ENCODE data around the gene IGSF9. TPM values are rescaled to one million over a fixed set of nuclear protein-coding genes. Genes with fewer than 3 reads are reported as not detected.

IGSF9 gene
- total RNA-seq, 2 experiments from 2014 or later: not detected

DNA sequence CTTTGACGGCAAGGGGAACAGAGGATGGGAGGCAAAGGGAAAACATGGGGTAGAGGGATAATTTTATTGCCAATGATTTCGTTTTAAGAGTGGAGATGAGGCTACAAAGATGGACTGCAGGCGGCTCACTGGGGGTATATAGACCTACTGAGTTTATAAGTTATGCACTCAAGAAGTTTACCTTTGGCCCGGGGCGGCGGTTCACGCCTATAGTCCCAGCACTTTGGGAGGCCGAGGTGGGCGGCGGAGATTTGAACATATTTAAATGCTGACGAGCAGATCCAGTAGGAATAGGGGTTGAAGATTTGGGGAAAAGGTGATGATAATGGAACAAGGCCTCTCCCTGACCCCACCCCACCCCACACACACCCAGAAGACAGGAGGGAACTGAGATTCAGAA is 16.8 kb upstream of the IGSF9 start:
- H3K27me3 Mint-ChIP-seq: peaks cover 36% of the 10 kb centered on the region
- peak overlapping the region; percentile 9 for H3K27ac Mint-ChIP-seq
- H3K4me1 Mint-ChIP-seq: no peaks in the 10 kb centered on the region
- H3K4me3 Mint-ChIP-seq: no peak overlapping the region
- H3K9me3 Mint-ChIP-seq: no peaks in the 10 kb centered on the region
- no peaks in the 10 kb centered on the region for H3K36me3 Mint-ChIP-seq
- no peak for DNase-seq
- no peak for ATAC-seq (ENCODE audit: low read depth)
- POLR2A ChIA-PET: no interaction called here

DNA sequence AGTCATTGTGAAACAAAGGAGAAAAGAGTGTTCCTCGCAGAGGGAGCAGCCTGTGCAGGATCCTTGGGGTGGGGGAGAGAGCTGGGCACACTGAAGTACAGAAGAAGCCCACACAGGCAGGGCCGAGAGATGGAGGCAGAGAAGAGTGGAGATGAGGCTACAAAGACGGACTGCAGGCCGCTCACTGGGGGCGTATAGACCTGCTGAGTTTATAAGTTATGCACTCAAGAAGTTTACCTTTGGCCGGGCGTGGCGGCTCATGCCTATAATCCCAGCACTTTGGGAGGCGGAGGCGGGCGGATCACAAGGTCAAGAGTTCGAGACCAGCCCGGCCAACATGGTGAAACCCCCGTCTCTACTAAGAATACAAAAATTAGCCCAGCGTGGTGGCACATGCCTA is 16.2 kb upstream of the IGSF9 start:
- H3K27me3 Mint-ChIP-seq: peaks cover 34% of the 10 kb centered on the region
- ATAC-seq (ENCODE audit: low read depth): no peak
- H3K27ac Mint-ChIP-seq: no peak overlapping the region
- no peaks in the 10 kb centered on the region for H3K36me3 Mint-ChIP-seq
- H3K4me3 Mint-ChIP-seq: no peak overlapping the region
- POLR2A ChIA-PET: no interaction called here
- H3K4me1 Mint-ChIP-seq: no peaks in the 10 kb centered on the region
- no peaks in the 10 kb centered on the region for H3K9me3 Mint-ChIP-seq
- DNase-seq: no peak

DNA sequence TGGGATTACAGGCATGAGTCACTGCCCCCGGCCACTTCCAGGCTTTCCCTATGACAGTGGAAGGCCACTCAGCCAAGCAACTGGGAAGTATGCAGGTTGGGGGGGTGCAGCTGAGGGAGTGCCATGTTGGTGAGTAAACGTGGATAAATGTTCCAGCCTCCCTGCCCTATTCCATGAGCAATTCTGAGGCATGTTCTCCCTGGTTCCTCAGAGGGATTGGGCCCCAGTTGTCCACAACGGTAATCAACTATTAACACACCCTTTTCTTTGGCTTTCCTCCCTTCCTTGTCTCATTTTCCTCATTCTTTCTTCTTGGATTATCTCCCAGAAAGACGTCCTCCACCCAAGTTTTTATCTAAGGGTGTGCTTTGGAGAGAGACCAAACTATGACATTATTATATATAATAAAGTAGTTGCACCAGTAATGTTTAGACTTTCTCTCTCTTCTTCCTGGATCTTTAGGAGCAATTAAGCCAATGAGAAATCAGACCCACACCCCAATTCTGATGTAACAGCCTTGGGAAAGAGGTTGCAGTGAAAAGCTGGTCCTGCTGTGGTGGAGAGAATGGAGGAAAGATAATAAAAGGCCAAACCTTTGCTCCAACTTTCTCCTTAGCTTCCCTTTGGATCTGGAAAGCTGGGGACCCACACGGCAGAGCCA is 15.4 kb upstream of the IGSF9 start:
- Mint-ChIP-seq H3K36me3 (no peaks in the 10 kb centered on the region), H3K27me3 (peaks cover 30% of the 10 kb centered on the region), H3K4me3 (no peak overlapping the region), H3K27ac (no peak overlapping the region), H3K4me1 (no peaks in the 10 kb centered on the region), H3K9me3 (no peaks in the 10 kb centered on the region)
- POLR2A ChIA-PET: no interaction called here
- DNase-seq (no peak), ATAC-seq (ENCODE audit: low read depth) (no peak)

DNA sequence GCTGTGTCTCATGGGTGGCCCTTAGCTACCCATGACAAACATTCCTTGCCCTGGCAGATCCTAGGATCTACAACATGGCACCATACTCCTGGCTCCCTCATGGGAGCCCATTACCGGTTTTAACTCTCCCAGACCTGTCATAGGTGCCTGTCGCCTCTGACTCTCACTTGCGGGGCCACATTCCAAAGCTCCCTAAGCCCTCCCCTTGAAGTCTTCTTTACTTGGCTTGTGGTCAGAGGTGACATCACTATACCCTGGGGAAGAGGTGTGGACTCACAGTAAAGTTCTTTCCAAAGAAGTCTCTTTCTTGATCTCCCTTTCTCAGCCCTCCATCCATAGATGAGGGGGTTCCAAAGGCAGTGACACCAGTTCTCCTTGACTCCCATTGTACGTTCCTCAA is 14.0 kb upstream of the IGSF9 start:
- H3K4me1 Mint-ChIP-seq: no peaks in the 10 kb centered on the region
- H3K4me3 Mint-ChIP-seq: no peak overlapping the region
- no peaks in the 10 kb centered on the region for H3K36me3 Mint-ChIP-seq
- H3K9me3 Mint-ChIP-seq: no peaks in the 10 kb centered on the region
- POLR2A ChIA-PET: no interaction called here
- H3K27me3 Mint-ChIP-seq: peaks cover 27% of the 10 kb centered on the region
- no peak overlapping the region for H3K27ac Mint-ChIP-seq
- ATAC-seq (ENCODE audit: low read depth) (no peak), DNase-seq (no peak)

DNA sequence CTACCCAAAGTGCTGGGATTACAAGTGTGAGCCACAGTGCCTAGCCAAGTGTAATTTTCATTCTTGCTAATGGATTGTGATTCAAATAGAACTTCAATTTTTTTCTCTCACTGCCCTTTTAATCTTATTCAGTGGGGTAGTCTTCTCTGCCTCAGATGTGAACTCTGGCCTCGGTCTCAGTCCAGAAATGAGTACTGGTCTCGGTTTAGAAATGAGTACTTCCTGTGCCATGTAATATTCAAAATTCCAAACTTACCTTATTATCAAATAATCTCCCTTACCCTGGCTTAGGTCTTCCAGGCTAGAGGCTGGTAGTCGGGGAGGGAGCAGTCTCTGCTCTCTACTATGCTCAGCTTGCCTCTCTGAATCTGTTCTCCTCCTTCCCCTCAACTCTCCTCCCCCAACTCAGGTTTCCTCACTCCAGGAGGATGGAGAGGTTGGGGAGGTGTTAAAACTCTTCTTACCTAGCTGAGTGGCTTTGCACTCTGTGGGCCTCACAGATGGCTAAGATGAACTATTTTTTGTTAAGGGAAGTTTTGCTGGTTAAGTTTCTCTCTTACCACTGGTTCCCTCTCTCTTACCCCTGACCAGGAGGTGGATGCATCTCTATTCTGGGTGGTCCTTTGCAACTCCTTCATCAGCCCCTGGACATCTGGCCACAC is 13.4 kb upstream of the IGSF9 start:
- Mint-ChIP-seq H3K27me3 (peaks cover 26% of the 10 kb centered on the region), H3K36me3 (no peaks in the 10 kb centered on the region), H3K4me1 (no peaks in the 10 kb centered on the region), H3K9me3 (no peaks in the 10 kb centered on the region), H3K4me3 (no peak overlapping the region), H3K27ac (no peak overlapping the region)
- POLR2A ChIA-PET: no interaction called here
- DNase-seq (no peak), ATAC-seq (ENCODE audit: low read depth) (no peak)

DNA sequence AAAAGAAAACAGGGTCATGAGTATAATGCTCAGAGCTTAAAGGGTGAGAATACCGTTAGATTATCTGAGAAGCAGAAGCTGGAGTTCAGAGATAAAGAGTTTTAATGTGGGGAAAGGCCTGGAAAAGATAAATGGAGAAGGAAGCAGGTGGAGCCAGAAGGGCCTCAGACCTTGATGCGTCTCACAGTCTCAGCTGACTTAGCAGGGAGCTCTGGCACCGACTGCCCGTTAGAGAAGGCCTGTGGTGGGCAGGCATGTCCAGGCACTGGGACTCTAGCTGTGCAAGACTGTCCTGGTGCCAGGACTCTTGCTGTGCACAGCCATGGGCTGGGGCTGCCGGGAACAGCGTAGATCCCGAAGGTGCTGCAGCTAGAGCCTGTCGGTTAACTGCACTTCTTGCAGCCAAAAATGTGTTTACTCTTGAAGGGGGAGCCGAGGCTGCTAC is 12.4 kb upstream of the IGSF9 start:
- no peak overlapping the region for H3K4me3 Mint-ChIP-seq
- DNase-seq (no peak), ATAC-seq (ENCODE audit: low read depth) (no peak)
- no peaks in the 10 kb centered on the region for H3K9me3 Mint-ChIP-seq
- H3K27me3 Mint-ChIP-seq: peaks cover 24% of the 10 kb centered on the region
- H3K27ac Mint-ChIP-seq: no peak overlapping the region
- H3K36me3 Mint-ChIP-seq: no peaks in the 10 kb centered on the region
- H3K4me1 Mint-ChIP-seq: no peaks in the 10 kb centered on the region
- POLR2A ChIA-PET: no interaction called here

DNA sequence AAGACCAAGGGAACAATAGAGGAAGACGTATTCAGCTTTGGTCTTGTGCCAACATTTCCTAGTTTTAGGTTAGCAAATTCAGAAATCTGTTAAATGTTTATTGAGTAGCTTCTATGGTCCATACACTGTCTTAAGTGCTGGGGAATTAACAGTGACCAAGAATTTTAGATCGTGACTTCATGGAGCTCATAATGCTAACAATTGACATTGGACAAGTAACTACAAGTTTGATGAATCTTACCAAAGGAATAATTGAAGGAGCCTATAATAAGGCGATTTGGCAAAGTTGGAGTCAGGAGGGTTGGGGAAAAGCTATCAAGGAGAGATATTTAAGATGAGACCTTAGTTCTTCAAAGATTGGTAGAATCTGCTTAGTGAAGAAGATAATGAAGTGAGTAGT is 10.0 kb upstream of the IGSF9 start:
- DNase-seq (no peak), ATAC-seq (ENCODE audit: low read depth) (no peak)
- H3K27ac Mint-ChIP-seq: no peak overlapping the region
- no peaks in the 10 kb centered on the region for H3K9me3 Mint-ChIP-seq
- peaks cover 2% of the 10 kb centered on the region for H3K4me1 Mint-ChIP-seq
- H3K4me3 Mint-ChIP-seq: no peak overlapping the region
- POLR2A ChIA-PET: no interaction called here
- no peaks in the 10 kb centered on the region for H3K36me3 Mint-ChIP-seq
- H3K27me3 Mint-ChIP-seq: peaks cover 31% of the 10 kb centered on the region

DNA sequence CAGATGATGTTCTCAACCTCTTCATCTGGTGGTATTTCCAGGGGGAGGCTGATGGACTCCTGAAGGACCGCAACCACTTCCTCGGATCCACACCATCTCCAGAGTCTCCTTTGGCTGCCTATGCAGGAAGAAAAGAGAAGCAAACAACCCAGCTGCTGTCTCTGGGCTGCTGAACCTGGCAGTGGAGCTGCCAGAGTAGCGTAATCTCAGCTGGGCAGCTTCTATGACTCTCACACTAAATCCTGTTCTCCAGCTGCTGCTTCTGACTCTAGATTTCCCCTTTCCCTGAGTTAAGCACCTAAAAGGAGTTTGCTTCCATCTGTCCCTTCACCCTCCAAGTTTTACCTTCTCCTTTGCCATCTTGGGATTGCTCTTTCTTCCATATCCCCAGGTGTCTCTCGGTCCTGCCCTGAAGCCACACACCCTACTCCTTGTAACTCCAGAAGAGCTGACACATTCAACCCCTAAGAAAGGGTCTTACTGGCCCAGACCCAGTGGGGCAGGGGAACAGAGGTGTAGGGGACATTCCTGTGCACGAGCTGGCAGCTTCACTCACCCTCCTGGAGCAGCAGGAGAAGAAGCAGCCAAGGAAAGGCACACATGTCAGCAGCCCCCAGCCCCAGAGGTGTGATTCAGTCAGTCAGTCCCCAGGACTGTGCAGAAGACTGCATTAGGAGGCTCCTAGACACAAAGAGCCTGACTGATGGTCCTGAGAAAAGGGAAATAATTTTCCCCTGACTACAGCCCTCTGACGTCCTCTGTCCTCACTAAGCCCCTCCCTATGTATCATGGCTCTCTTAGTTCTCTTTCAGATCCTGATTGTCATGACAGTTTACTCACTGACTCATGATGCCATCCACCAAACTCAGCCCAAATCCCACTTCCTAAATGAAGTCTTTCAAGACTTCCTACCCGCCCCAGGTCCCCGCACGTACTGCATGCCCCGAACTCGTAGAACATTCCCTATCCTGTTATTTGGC is 8.4 kb upstream of the IGSF9 start, which contains the start of gene SLAMF9:
TSS of gene SLAMF9 (minus strand) at position 702 of the 980 bp plus-strand sequence. CDS start at position 602, 100 bp downstream.
- Mint-ChIP-seq H3K9me3 (no peaks in the 10 kb centered on the region), H3K27ac (no peak within 1 kb of the TSS), H3K4me3 (no peak within 1 kb of the TSS), H3K4me1 (peaks cover 3% of the 10 kb centered on the region), H3K36me3 (no peaks in the 10 kb centered on the region), H3K27me3 (peaks cover 30% of the 10 kb centered on the region)
- no peak for DNase-seq
- ATAC-seq (ENCODE audit: low read depth): no peak
- POLR2A ChIA-PET: no interaction called here

DNA sequence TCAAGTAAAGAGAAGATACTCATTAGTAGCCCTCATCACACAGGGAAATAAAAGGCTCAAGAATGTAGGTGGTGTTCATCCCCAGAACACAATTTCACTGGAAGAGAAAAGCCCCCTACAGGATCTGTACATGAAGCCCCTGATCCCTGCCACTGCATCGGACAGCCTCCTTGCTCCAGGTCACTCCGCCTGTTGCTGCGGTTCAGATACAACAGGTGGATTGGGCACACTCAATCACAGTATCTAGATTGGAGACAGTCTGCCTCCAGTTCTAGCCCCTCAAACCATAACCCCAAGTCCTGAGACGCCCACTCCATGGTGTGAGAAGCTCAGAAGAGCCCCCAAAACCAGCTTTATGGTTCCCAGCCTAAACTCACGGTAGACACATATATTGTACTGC is 7.5 kb upstream of the IGSF9 start:
- no peaks in the 10 kb centered on the region for H3K9me3 Mint-ChIP-seq
- peaks cover 34% of the 10 kb centered on the region for H3K27me3 Mint-ChIP-seq

DNA sequence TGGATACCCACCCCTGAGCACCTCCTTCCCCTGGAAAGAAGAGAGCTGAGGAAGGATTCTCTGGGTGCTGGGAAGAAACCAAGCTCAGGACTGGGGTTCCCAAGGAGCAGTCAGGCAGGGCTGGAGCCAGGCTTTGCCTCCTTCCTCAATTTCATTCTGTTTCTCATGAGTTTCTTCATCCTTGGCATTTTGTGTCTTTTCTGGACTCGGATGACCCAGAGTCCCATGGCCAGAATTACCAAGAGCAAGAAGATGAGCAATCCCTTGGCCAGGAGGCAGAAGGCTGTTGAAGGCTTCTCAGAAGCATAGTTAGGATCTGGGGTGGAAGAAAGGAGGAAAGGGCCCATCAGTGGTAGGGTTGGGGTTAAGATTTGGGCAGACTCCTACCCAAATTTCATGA is 6.1 kb upstream of the IGSF9 start:
- POLR2A ChIA-PET: no interaction called here
- H3K36me3 Mint-ChIP-seq: no peaks in the 10 kb centered on the region
- H3K27ac Mint-ChIP-seq: peak overlapping the region; percentile 22
- peaks cover 3% of the 10 kb centered on the region for H3K4me1 Mint-ChIP-seq
- DNase-seq (no peak), ATAC-seq (ENCODE audit: low read depth) (no peak)
- no peaks in the 10 kb centered on the region for H3K9me3 Mint-ChIP-seq
- no peak overlapping the region for H3K4me3 Mint-ChIP-seq
- peaks cover 39% of the 10 kb centered on the region for H3K27me3 Mint-ChIP-seq

More for the DNA sequence above, 7.5 kb upstream of the IGSF9 start:
- ATAC-seq (ENCODE audit: low read depth): no peak
- H3K36me3 Mint-ChIP-seq: no peaks in the 10 kb centered on the region
- H3K4me3 Mint-ChIP-seq: no peak overlapping the region
- no peak for DNase-seq
- no peak overlapping the region for H3K27ac Mint-ChIP-seq
- POLR2A ChIA-PET: no interaction called here
- peaks cover 3% of the 10 kb centered on the region for H3K4me1 Mint-ChIP-seq

DNA sequence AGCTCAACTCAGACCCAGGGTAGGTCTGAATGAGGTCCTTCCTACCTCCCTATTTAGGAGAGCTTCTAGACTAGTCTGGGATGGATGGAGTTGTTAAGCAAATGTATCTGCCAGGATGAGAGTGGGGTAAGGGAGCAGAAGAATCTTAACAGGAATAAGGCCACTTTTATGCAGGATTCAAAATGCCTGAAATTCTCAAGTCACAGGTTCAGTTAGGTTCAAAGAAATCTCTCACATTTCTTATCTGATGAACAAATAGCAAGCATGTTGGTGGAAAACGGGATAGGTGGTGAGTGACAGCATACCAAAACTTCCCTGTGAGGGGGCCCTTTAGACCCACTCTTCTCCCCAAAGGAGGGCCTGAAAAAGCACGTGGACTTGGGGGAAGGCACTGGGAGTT is 5.6 kb upstream of the IGSF9 start:
- no peaks in the 10 kb centered on the region for H3K9me3 Mint-ChIP-seq
- DNase-seq: no peak
- H3K27me3 Mint-ChIP-seq: peaks cover 44% of the 10 kb centered on the region
- H3K4me3 Mint-ChIP-seq: no peak overlapping the region
- no peaks in the 10 kb centered on the region for H3K36me3 Mint-ChIP-seq
- peaks cover 3% of the 10 kb centered on the region for H3K4me1 Mint-ChIP-seq
- no peak overlapping the region for H3K27ac Mint-ChIP-seq
- POLR2A ChIA-PET: no interaction called here
- no peak for ATAC-seq (ENCODE audit: low read depth)

DNA sequence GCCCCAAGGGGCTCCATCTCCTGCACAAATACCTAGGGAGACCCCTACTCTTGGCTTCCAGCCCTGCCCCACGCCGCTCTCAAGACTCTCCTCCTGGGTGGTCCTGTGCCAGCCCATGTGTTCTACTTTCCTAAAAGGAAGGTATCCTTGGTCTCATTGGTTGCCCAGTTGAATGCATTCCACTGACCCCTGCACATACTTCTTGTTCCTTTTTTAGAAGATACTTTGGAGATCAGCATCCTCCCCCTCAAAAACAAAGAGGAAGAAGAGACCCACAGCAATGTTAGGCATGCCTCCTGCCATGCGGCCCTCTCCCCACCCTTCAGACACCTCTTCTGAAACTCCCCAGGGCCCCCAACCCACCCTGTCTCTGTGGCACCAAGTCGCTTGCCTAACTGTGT is 4.6 kb upstream of the IGSF9 start:
- no peak overlapping the region for H3K27ac Mint-ChIP-seq
- H3K27me3 Mint-ChIP-seq: peaks cover 47% of the 10 kb centered on the region
- ATAC-seq (ENCODE audit: low read depth): no peak
- H3K36me3 Mint-ChIP-seq: no peaks in the 10 kb centered on the region
- no peaks in the 10 kb centered on the region for H3K9me3 Mint-ChIP-seq
- POLR2A ChIA-PET: no interaction called here
- DNase-seq: no peak
- H3K4me1 Mint-ChIP-seq: peaks cover 7% of the 10 kb centered on the region
- no peak overlapping the region for H3K4me3 Mint-ChIP-seq

DNA sequence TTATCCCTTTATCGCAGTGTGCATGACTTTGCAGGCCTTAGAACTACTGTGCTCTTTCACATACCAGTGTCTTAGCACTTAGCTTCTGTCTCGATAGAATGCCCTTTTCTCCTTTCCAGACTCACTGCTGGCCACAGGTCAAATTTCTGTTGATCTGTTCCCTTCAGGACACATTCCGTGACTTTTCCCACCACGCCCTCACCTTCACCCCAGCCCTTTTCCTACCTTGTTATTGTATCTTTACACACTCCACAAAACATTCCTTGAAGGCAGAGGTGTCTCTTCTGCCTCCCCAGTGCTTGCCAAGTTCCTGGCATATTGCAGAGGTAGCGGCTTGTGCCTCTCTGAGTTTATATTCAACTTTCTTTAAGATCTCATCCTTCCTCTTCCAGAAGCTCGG is 3.7 kb upstream of the IGSF9 start:
- DNase-seq: no peak
- POLR2A ChIA-PET: no interaction called here
- Mint-ChIP-seq H3K27me3 (peaks cover 48% of the 10 kb centered on the region), H3K27ac (no peak overlapping the region), H3K4me1 (peaks cover 10% of the 10 kb centered on the region), H3K4me3 (no peak overlapping the region), H3K36me3 (no peaks in the 10 kb centered on the region), H3K9me3 (no peaks in the 10 kb centered on the region)
- no peak for ATAC-seq (ENCODE audit: low read depth)
